Psoas muscle (tissue), 8 donors: ENCODE results near the gene UBE2J2. TPM values are rescaled to one million over a fixed set of nuclear protein-coding genes. Genes with fewer than 3 reads are reported as not detected.

ENCODE experiments used
- ATAC-seq, 4 donors: fragments of 200-7000 bp; cut with Tn5 transposase; one replicate each; pipeline ENCODE4 v1.9.1; 2020; ENCODE audit warnings: moderate library complexity in 3 of 4, mild to moderate bottlenecking in 2 of 4
- DNase-seq, 2 donors: peaks; one replicate each; pipeline ENCODE4 v3.0.0-alpha.2; 2020
- H3K27ac ChIP-seq: fragments of 200-600 bp; one replicate; pipeline ENCODE4 v1.8.0; 2022
- H3K27me3 ChIP-seq, 3 donors: fragments of 200-600 bp in 1 of 3; one replicate each; pipeline versions ENCODE4 v1.6.1 to v1.8.0; 2013 to 2022; ENCODE audit warnings: low read length in 2 of 3, mild to moderate bottlenecking in 2 of 3, moderate library complexity in 1 of 3; ENCODE audit not compliant: insufficient read depth in 3 of 3
- H3K36me3 ChIP-seq, 2 donors: fragments of 200-600 bp in 1 of 2; one replicate each; pipeline versions ENCODE4 v1.6.1 to v1.8.0; 2013 to 2022; ENCODE audit warnings: low read depth in 1 of 2, mild to moderate bottlenecking in 1 of 2, moderate library complexity in 1 of 2; ENCODE audit not compliant: insufficient read depth in 1 of 2
- H3K4me1 ChIP-seq: fragments of 200-600 bp; one replicate; pipeline ENCODE4 v1.8.0; 2022
- H3K4me3 ChIP-seq: fragments of 200-600 bp; one replicate; pipeline ENCODE4 v1.8.0; 2022; ENCODE audit warnings: mild to moderate bottlenecking
- H3K9me3 ChIP-seq: fragments of 200-600 bp; one replicate; pipeline ENCODE4 v1.8.0; 2022
- CTCF ChIP-seq: fragments of 200-600 bp; IDR thresholded peaks from one replicate; pipeline ENCODE4 v1.8.0; 2022; ENCODE audit warnings: antibody characterized with exemption
- WGBS, 3 donors: extraction: QIAGEN DNeasy Blood & Tissue Kit; methylation state at CpG; one replicate each; pipeline versions ENCODE4 v1.1.6 to v1.1.7; 2013; 5-methylcytosine and 5-hydroxymethylcytosine counted together
- intact Hi-C, 2 donors: fragments of 100-400 bp; cut with DNase I; formaldehyde crosslinking; loops; one replicate each; pipeline versions ENCODE4 v1.11.0 to v1.14.2; 2022
- polyA plus RNA-seq, 3 donors: library from polyadenylated mRNA; stranded (reverse); fragments of 200-250 nt; gene quantifications; one replicate each; pipeline ENCODE4 v1.2.3, GENCODE V29; 2013
- total RNA-seq, 4 donors: library from RNA; stranded (reverse); fragmentation: NEBNext Ultra II Directional in 2 of 4; extraction: Animal tissue kit (Norgen Biotek cat#: 25700) in 2 of 4; gene quantifications; one replicate each; pipeline versions ENCODE4 v1.2.1 to v1.2.4, GENCODE V29; 2021 to 2023
- donor health status: healthy with polysubstance abuse.
- donor health status: DM: no; HTN: no; CAD: no; lungs with moderate emphysema.
- donor health status: Bipolar disorder and iron deficiency.
- donor health status: healthy.
- donor health status: DM: yes; HTN: yes; CAD: no.
- donor health status: DM: no; HTN: no; CAD: no.
- donor health status: DM: no; HTN: no; CAD: no.
- donor health status: DM: yes; HTN: yes; CAD: no.

The UBE2J2 gene
- total and polyA plus RNA-seq, 7 donors: 36.8 to 80.9 (median 44.9) TPM

DNA sequence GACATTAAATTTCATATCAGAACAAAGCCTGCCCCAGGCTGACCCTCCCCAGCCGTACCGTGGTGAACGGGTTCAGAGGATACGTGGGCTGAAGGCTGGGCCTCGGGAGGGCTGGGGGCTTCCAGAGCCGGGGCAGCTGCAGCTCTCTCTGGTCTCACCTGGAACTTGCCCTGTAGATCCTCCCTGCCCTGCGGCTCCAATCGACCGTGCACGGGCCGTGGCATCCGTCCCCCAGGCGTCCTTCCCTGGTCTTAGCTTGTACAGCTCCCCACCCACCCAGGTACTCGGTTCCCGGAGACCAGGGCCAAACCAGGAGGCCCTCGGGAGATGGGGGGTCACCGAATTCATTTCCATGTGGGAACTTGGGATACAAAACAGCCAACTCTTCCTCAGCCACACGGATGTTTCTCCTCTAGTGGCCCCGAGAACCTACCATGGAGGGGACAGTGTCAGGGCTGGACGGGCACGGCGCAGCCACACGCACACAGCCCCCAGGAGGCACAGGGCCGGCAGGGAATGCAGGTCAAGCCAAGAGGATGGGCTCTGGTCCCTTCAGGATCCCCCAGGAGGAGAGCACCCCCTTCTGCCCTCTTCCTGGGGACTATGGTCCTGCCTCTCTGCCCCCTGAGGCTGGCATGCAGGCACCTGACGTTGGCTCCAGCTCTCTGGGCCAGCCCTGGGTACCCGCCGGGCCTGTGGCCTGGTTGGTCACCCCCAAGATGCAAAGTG is 38.5 kb downstream of the UBE2J2 start:
- DNase-seq (no peak), ATAC-seq (no peak)
- H3K4me3 ChIP-seq: no peak overlapping the region
- intact Hi-C loops: no loop called here
- no peak overlapping the region for H3K27ac ChIP-seq
- WGBS, 3 donors: 82 to 84% (median 82%) methylated on average over 27 of the region's 27 CpGs
- no peaks in the 10 kb centered on the region for H3K36me3 ChIP-seq
- TF ChIP-seq CTCF: no peak
- H3K4me1 ChIP-seq: peaks cover 14% of the 10 kb centered on the region
- H3K27me3 ChIP-seq: peaks cover 0 to 16% (median 14%) of the 10 kb centered on the region in 3 donors
- H3K9me3 ChIP-seq: peaks cover 7% of the 10 kb centered on the region

DNA sequence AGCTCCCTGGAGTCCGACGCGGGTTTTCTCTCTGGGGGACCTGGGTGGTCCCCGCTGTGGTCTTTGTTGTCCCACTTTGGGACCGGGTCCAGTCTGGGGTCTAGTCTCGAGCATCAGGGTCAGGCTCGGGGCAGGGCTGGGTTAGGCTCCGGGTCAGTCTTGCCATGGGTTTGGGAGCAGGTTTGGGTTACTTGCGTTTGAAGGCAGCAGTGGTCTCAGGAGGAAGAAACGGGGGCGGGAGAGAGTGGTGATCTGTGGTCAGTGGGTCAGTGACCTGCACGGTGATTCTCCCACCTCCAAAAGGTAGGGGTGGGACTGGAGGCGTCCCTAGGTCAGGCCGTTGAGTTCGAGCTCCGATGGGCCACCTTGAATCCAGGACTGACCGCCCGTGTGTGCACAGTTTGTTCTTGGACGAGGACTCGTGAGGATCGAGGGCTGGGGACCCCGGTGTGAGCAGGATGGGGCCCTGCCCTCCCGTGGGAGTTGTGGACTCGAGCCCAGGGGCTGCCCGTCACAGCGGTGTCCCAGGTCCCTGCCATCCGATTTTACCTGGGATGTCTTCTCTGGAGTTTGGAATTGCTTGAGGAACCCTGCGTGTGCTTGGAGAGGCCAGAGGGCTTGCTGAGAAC is 39.4 kb downstream of the UBE2J2 start:
- Histone ChIP-seq H3K9me3 (peaks cover 7% of the 10 kb centered on the region), H3K4me3 (no peak overlapping the region), H3K27me3 (peaks cover 0 to 11% (median 6%) of the 10 kb centered on the region in 3 donors), H3K36me3 (no peaks in the 10 kb centered on the region), H3K27ac (no peak overlapping the region), H3K4me1 (peaks cover 23% of the 10 kb centered on the region)
- intact Hi-C loops: loop anchor here (5.0 kb wide), 1 partner anchor 38 kb away; the partner anchor contains the start of gene UBE2J2 (in 2 of the 2)
- no peak for TF ChIP-seq CTCF
- 90 to 94% (median 92%) methylated on average over 28 of the region's 28 CpGs for WGBS, 3 donors
- no peak for DNase-seq
- no peak for ATAC-seq

DNA sequence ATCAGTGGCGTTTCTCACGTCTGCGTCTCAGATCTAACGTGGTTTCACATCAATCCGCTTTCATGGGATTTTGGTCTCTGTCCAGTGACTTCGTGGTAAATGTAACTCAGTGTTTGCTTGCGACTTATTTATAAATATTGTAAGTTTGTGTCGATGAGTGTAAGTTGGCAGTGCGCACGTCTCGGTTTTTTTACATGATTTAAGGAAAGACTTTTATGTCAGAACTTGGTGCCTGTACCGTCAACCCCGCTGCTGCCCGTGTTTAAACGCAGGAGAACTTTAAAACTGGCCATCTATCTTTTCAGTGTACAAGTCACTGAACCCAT is 40.1 kb downstream of the UBE2J2 start:
- TF ChIP-seq CTCF: no peak
- Histone ChIP-seq H3K4me3 (peak overlapping the region; percentile 57), H3K36me3 (peaks cover 1 to 6% of the 10 kb centered on the region in 2 donors), H3K27me3 (peaks cover 0 to 11% (median under 1%) of the 10 kb centered on the region in 3 donors), H3K4me1 (peaks cover 24% of the 10 kb centered on the region), H3K27ac (no peak overlapping the region), H3K9me3 (peaks cover 7% of the 10 kb centered on the region)
- ATAC-seq: no peak
- WGBS, 3 donors: 94 to 95% (median 95%) methylated on average over 15 of the region's 15 CpGs
- DNase-seq: no peak
- intact Hi-C loops: loop anchor here (5.0 kb wide), 1 partner anchor 39 kb away; the partner anchor contains the start of gene UBE2J2 (in 2 of the 2)

GRCh38 chr1:1232796-1233566 is 40.7 kb downstream of the UBE2J2 start:
- no peak overlapping the region for H3K27ac ChIP-seq
- peak overlapping the region; percentile 57 for H3K4me3 ChIP-seq
- no peak for ATAC-seq
- intact Hi-C loops: loop anchor here (5.0 kb wide), 1 partner anchor 39 kb away; the partner anchor contains the start of gene UBE2J2 (in 2 of the 2)
- peaks cover 7 to 11% of the 10 kb centered on the region in 2 donors for H3K36me3 ChIP-seq
- peaks cover 0 to 7% (median 0%) of the 10 kb centered on the region in 3 donors for H3K27me3 ChIP-seq
- 79 to 84% (median 81%) methylated on average over 75 to 98 of the region's 98 CpGs for WGBS, 3 donors
- no peak for TF ChIP-seq CTCF
- no peak for DNase-seq
- H3K4me1 ChIP-seq: peaks cover 24% of the 10 kb centered on the region
- peaks cover 7% of the 10 kb centered on the region for H3K9me3 ChIP-seq
